ENCODE data around the gene ZSWIM8. TPM values are rescaled to one million over a fixed set of nuclear protein-coding genes. Genes with fewer than 3 reads are reported as not detected.

Gene ZSWIM8
- total and polyA plus RNA-seq, 2 of the 8 experiments (the other 6 are each of a cell fraction or from before 2014, with no cell fraction given): 44.7 to 99.7 TPM

GRCh38 chr10:73841061-73841421, 55.6 kb downstream of the ZSWIM8 start (continued):
- no peak for TF ChIP-seq USF2 (IDR thresholded peaks at IDR 0.05; ENCODE audit: low read length)
